Stimulated activated CD4-positive, alpha-beta T cell treated with anti-CD3 and anti-CD28 coated beads, Interleukin-12 subunit alpha, Interleukin-12 subunit beta, amount 100 ng/mL, for 24 hours (primary cell): Measurements from ENCODE around the gene ATP5F1D.
"Not testable (repeated sequence)": the region's sequence is repeated elsewhere in the genome, so short reads cannot be mapped to it uniquely, and the experiment has no call there.

Experiments
- DNase-seq, 2 experiments: peaks; one replicate each; pipeline ENCODE4 v3.0.0-alpha.2; 2020; ENCODE audit warnings: low read depth in 2 of 2

The ATP5F1D gene

GRCh38 chr19:1246265-1247087 is 4.9 kb downstream of the ATP5F1D start:
- not testable (repeated sequence) for DNase-seq

- DNase-seq = no peak
Observed at GRCh38 chr19:1247748-1248138, 6.2 kb downstream of the ATP5F1D start.

- DNase-seq = peak in 1 of 2 experiments; percentile 50
Observed at GRCh38 chr19:1248139-1248785, 6.7 kb downstream of the ATP5F1D start, which contains the start of gene MIDN. Gene MIDN (plus strand): TSS chr19:1248583. CDS start chr19:1250297, 1,714 bp downstream.

- DNase-seq = peak in 1 of 2 experiments; percentile 65
Observed at GRCh38 chr19:1248786-1249297, 7.3 kb downstream of the ATP5F1D start.

GRCh38 chr19:1249298-1249989 is 7.9 kb downstream of the ATP5F1D start:
- DNase-seq = peak; percentile 87 to 91

GRCh38 chr19:1249990-1250436 is 8.5 kb downstream of the ATP5F1D start:
- no peak for DNase-seq

- no peak for DNase-seq
Observed at GRCh38 chr19:1250437-1251260, 9.1 kb downstream of the ATP5F1D start.

GRCh38 chr19:1251330-1252220 is 10.0 kb downstream of the ATP5F1D start:
- DNase-seq = no peak

GRCh38 chr19:1252221-1252820 is 10.8 kb downstream of the ATP5F1D start:
- no peak for DNase-seq

- DNase-seq = peak in 1 of 2 experiments; percentile 77
Observed at GRCh38 chr19:1252821-1253513, 11.4 kb downstream of the ATP5F1D start.

- DNase-seq = no peak
Observed at GRCh38 chr19:1253514-1254080, 12.0 kb downstream of the ATP5F1D start.

GRCh38 chr19:1254081-1254527 is 12.6 kb downstream of the ATP5F1D start:
- no peak for DNase-seq

GRCh38 chr19:1254530-1255185 is 13.1 kb downstream of the ATP5F1D start:
- DNase-seq = no peak

- no peak for DNase-seq
Observed at GRCh38 chr19:1255186-1256161, 13.9 kb downstream of the ATP5F1D start.

GRCh38 chr19:1256646-1257474 is 15.3 kb downstream of the ATP5F1D start:
- DNase-seq = no peak
